Body of pancreas (tissue), 4 donors: Measurements from ENCODE around the gene RAB3GAP1. TPM values are rescaled to one million over a fixed set of nuclear protein-coding genes. Genes with fewer than 3 reads are reported as not detected.

Experiments used
- ATAC-seq: fragments of 150-250 bp; one replicate; pipeline ENCODE4 v1.9.1; 2016
- DNase-seq, 4 donors: peaks; one replicate each; pipeline ENCODE4 v3.0.0-alpha.2; 2019
- H3K27ac ChIP-seq, 4 donors: fragments of 200-600 bp; sonication (generic); 1 replicate in 3 of 4; 2 replicates in 1 of 4; pipeline versions ENCODE4 v1.5.1 to v1.6.1; 2016 to 2019; ENCODE audit warnings: mild to moderate bottlenecking in 1 of 4, mixed read lengths in 1 of 4, moderate library complexity in 1 of 4
- H3K27me3 ChIP-seq, 2 donors: fragments of 200-600 bp; sonication (generic); one replicate each; pipeline ENCODE4 v1.6.0; 2016; ENCODE audit warnings: mild to moderate bottlenecking in 1 of 2
- H3K36me3 ChIP-seq, 2 donors: fragments of 200-600 bp; sonication (generic); replicated peaks in 1 of 2; 2 replicates each; pipeline ENCODE4 v1.5.1; 2016; ENCODE audit warnings: low read depth in 2 of 2; ENCODE audit not compliant: insufficient read depth in 1 of 2
- H3K4me1 ChIP-seq: fragments of 200-600 bp; sonication (generic); one replicate; pipeline ENCODE4 v1.6.0; 2016
- H3K4me3 ChIP-seq, 2 donors: fragments of 200-600 bp; sonication (generic); 1 replicate in 1 of 2; 2 replicates in 1 of 2; pipeline ENCODE4 v1.5.1; 2016 to 2019
- H3K9me3 ChIP-seq, 3 donors: fragments of 200-600 bp; sonication (generic); 1 replicate in 2 of 3; 2 replicates in 1 of 3; pipeline ENCODE4 v1.5.1; 2016
- CTCF ChIP-seq, 7 experiments: fragments of 450-650 bp in 4 of 7; fragments of 200-600 bp in 3 of 7; sonication (generic) in 3 of 7; IDR thresholded peaks; one replicate each; pipeline ENCODE4 v1.5.1; 2016 to 2019; ENCODE audit warnings: antibody characterized with exemption in 7 of 7
- POLR2A ChIP-seq, 3 donors: fragments of 450-650 bp; IDR thresholded peaks; one replicate each; pipeline ENCODE4 v1.6.1; 2016; ENCODE audit warnings: antibody characterized with exemption in 3 of 3, mild to moderate bottlenecking in 2 of 3
- WGBS, 2 donors: methylation state at CpG; one replicate each; pipeline ENCODE4 v1.1.5; 2017; 5-methylcytosine and 5-hydroxymethylcytosine counted together
- intact Hi-C: fragments of 100-400 bp; cut with DNase I; formaldehyde crosslinking; loops from one replicate; pipeline ENCODE4 v1.15.1; 2023
- total RNA-seq, 2 donors: library from RNA; depleted of rRNA; stranded (reverse); fragments of >200 nt; gene quantifications; one replicate each; pipeline ENCODE4 v1.1.0, GENCODE V29; 2016

The RAB3GAP1 gene
- total RNA-seq, 2 donors from 2014 or later: 29.3 to 39.2 TPM

GRCh38 chr2:135154962-135155361 lies 102.9 kb downstream of the RAB3GAP1 start:
- ATAC-seq (no peak), DNase-seq (no peak)
- H3K27me3 ChIP-seq: no peaks in the 10 kb centered on the region
- H3K4me1 ChIP-seq: peaks cover 15% of the 10 kb centered on the region
- H3K4me3 ChIP-seq: no peak overlapping the region
- intact Hi-C loops: no loop called here
- peaks cover 5 to 6% of the 10 kb centered on the region in 2 donors for H3K36me3 ChIP-seq
- H3K9me3 ChIP-seq: no peaks in the 10 kb centered on the region
- TF ChIP-seq POLR2A (IDR thresholded peaks at IDR 0.05) (no peak), CTCF (IDR thresholded peaks at IDR 0.05) (no peak)
- no peak overlapping the region for H3K27ac ChIP-seq

GRCh38 chr2:135157856-135158255 lies 105.8 kb downstream of the RAB3GAP1 start:
- Histone ChIP-seq H3K36me3 (peaks cover under 1 to 2% of the 10 kb centered on the region in 2 donors), H3K4me1 (peaks cover 6% of the 10 kb centered on the region), H3K27ac (no peak overlapping the region), H3K27me3 (no peaks in the 10 kb centered on the region), H3K4me3 (no peak overlapping the region), H3K9me3 (no peaks in the 10 kb centered on the region)
- TF ChIP-seq POLR2A (IDR thresholded peaks at IDR 0.05): no peak
- TF ChIP-seq CTCF (IDR thresholded peaks at IDR 0.05): no peak
- 79 to 93% methylated on average over 3 of the region's 3 CpGs for WGBS, 2 donors
- DNase-seq: no peak
- ATAC-seq: no peak
- intact Hi-C loops: no loop called here

- ATAC-seq: no peak
- TF ChIP-seq POLR2A (IDR thresholded peaks at IDR 0.05) (no peak), CTCF (IDR thresholded peaks at IDR 0.05) (no peak)
- no peaks in the 10 kb centered on the region for H3K9me3 ChIP-seq
- H3K4me1 ChIP-seq: peaks cover 11% of the 10 kb centered on the region
- H3K27me3 ChIP-seq: no peaks in the 10 kb centered on the region
- H3K4me3 ChIP-seq: no peak overlapping the region
- intact Hi-C loops: no loop called here
- 89 to 95% methylated on average over 2 of the region's 2 CpGs for WGBS, 2 donors
- no peak for DNase-seq
- H3K36me3 ChIP-seq: peaks cover 0 to 2% of the 10 kb centered on the region in 2 donors
- H3K27ac ChIP-seq: no peak overlapping the region
Observed at GRCh38 chr2:135159191-135159590, 107.1 kb downstream of the RAB3GAP1 start.

GRCh38 chr2:135162377-135162776 lies 110.3 kb downstream of the RAB3GAP1 start:
- Histone ChIP-seq H3K27ac (peak overlapping the region in 2 of 4 donors; percentile 0 to 71), H3K4me1 (peaks cover 11% of the 10 kb centered on the region), H3K4me3 (no peak overlapping the region), H3K36me3 (no peaks in the 10 kb centered on the region), H3K27me3 (no peaks in the 10 kb centered on the region), H3K9me3 (no peaks in the 10 kb centered on the region)
- ATAC-seq: peak; percentile 47
- intact Hi-C loops: no loop called here
- WGBS, 2 donors: 44 to 47% methylated on average over 5 of the region's 5 CpGs
- DNase-seq: peak; percentile 24 to 63 (median 55)
- TF ChIP-seq CTCF (IDR thresholded peaks at IDR 0.05) (peak in 1 of 7 experiments; percentile 1), POLR2A (IDR thresholded peaks at IDR 0.05) (no peak)

- Histone ChIP-seq H3K4me1 (peaks cover 11% of the 10 kb centered on the region), H3K4me3 (no peak overlapping the region), H3K27ac (peak overlapping the region in 2 of 4 donors; percentile 0 to 71), H3K9me3 (no peaks in the 10 kb centered on the region), H3K27me3 (no peaks in the 10 kb centered on the region), H3K36me3 (no peaks in the 10 kb centered on the region)
- DNase-seq: no peak
- 56 to 59% methylated on average over 4 of the region's 4 CpGs for WGBS, 2 donors
- TF ChIP-seq CTCF (IDR thresholded peaks at IDR 0.05) (peak in 1 of 7 experiments; percentile 1), POLR2A (IDR thresholded peaks at IDR 0.05) (no peak)
- intact Hi-C loops: no loop called here
- ATAC-seq: no peak
Observed at GRCh38 chr2:135162786-135163185, 110.7 kb downstream of the RAB3GAP1 start.
